ENCODE results near the gene DNTTIP2. TPM values are rescaled to one million over a fixed set of nuclear protein-coding genes. Genes with fewer than 3 reads are reported as not detected.
"Not testable (repeated sequence)": the region's sequence is repeated elsewhere in the genome, so short reads cannot be mapped to it uniquely, and the experiment has no call there.

Gene DNTTIP2
- total RNA-seq, 1 experiment from 2014 or later: 50.3 TPM

GRCh38 chr1:93837961-93838360 is 41.0 kb downstream of the DNTTIP2 start:
- POLR2A ChIA-PET: no interaction called here
- Histone ChIP-seq H3K27ac (ENCODE audit: low read length) (no peak overlapping the region), H3K4me1 (ENCODE audit: control insufficient read depth, insufficient read depth, low read length) (no peaks in the 10 kb centered on the region), H3K36me3 (ENCODE audit: control insufficient read depth, insufficient read depth, low read length) (no peaks in the 10 kb centered on the region), H3K27me3 (ENCODE audit: control insufficient read depth, insufficient read depth, low read length) (no peaks in the 10 kb centered on the region), H3K9me3 (ENCODE audit: control insufficient read depth, insufficient read depth, low read depth, low read length) (no peaks in the 10 kb centered on the region), H3K4me3 (ENCODE audit: low read depth in 2 of 2, low read length in 2 of 2) (no peak overlapping the region)
- ATAC-seq (no peak), DNase-seq (ENCODE audit: low read depth, low spot score) (no peak)
- BruUV-seq (replicated peaks): no TSS peak
- in situ Hi-C loops (cut with HindIII; ENCODE audit: low pct_unique_long_range_greater_than_20kb, low sequenced_read_pairs): no loop called here
- CTCF ChIA-PET: no interaction called here
- no peak for TF ChIP-seq SIN3A (IDR thresholded peaks at IDR 0.05; ENCODE audit: borderline replicate concordance, insufficient read depth, low read depth, low read length)
- TF ChIP-seq TCF7L2 (IDR thresholded peaks at IDR 0.05; ENCODE audit: low read depth, low read length): no peak
- TF ChIP-seq POLR2AphosphoS5 (IDR thresholded peaks at IDR 0.05; ENCODE audit: low read depth, low read length): no peak
- intact Hi-C loops (cut with micrococcal nuclease; ENCODE audit: unreplicated experiment): no loop called here

- H3K27ac ChIP-seq (ENCODE audit: low read length); H3K9me3 ChIP-seq (ENCODE audit: control insufficient read depth, insufficient read depth, low read depth, low read length); DNase-seq (ENCODE audit: low read depth, low spot score); H3K27me3 ChIP-seq (ENCODE audit: control insufficient read depth, insufficient read depth, low read length); H3K4me3 ChIP-seq (ENCODE audit: low read depth in 2 of 2, low read length in 2 of 2); H3K36me3 ChIP-seq (ENCODE audit: control insufficient read depth, insufficient read depth, low read length); in situ Hi-C loops (cut with HindIII; ENCODE audit: low pct_unique_long_range_greater_than_20kb, low sequenced_read_pairs); H3K4me1 ChIP-seq (ENCODE audit: control insufficient read depth, insufficient read depth, low read length); BruUV-seq (replicated peaks); intact Hi-C loops (cut with micrococcal nuclease; ENCODE audit: unreplicated experiment); CTCF ChIA-PET; ATAC-seq; POLR2A ChIA-PET: not testable (repeated sequence)
Observed at GRCh38 chr1:93833293-93833692, 45.7 kb downstream of the DNTTIP2 start.

GRCh38 chr1:93829061-93829460 is 49.9 kb downstream of the DNTTIP2 start:
- no peak for ATAC-seq
- Histone ChIP-seq H3K36me3 (ENCODE audit: control insufficient read depth, insufficient read depth, low read length) (no peaks in the 10 kb centered on the region), H3K4me1 (ENCODE audit: control insufficient read depth, insufficient read depth, low read length) (no peaks in the 10 kb centered on the region), H3K27me3 (ENCODE audit: control insufficient read depth, insufficient read depth, low read length) (no peaks in the 10 kb centered on the region), H3K4me3 (ENCODE audit: low read depth in 2 of 2, low read length in 2 of 2) (no peak overlapping the region), H3K9me3 (ENCODE audit: control insufficient read depth, insufficient read depth, low read depth, low read length) (no peaks in the 10 kb centered on the region), H3K27ac (ENCODE audit: low read length) (no peak overlapping the region)
- intact Hi-C loops (cut with micrococcal nuclease; ENCODE audit: unreplicated experiment): no loop called here
- no TSS peak for BruUV-seq (replicated peaks)
- ChIA-PET CTCF (no interaction called here), POLR2A (no interaction called here)
- TF ChIP-seq CTCF (IDR thresholded peaks at IDR 0.05): no peak
- no peak for TF ChIP-seq POLR2AphosphoS5 (IDR thresholded peaks at IDR 0.05; ENCODE audit: low read depth, low read length)
- TF ChIP-seq SIN3A (IDR thresholded peaks at IDR 0.05; ENCODE audit: borderline replicate concordance, insufficient read depth, low read depth, low read length): no peak
- TF ChIP-seq REST (IDR thresholded peaks at IDR 0.05; ENCODE audit: insufficient read depth in 1 of 2, low read depth in 2 of 2, low read length in 1 of 2): no peak
- TF ChIP-seq TCF7L2 (IDR thresholded peaks at IDR 0.05; ENCODE audit: low read depth, low read length): no peak
- DNase-seq (ENCODE audit: low read depth, low spot score): no peak
- in situ Hi-C loops (cut with HindIII; ENCODE audit: low pct_unique_long_range_greater_than_20kb, low sequenced_read_pairs): no loop called here
